Neural cell (in vitro differentiated cells): ENCODE results near the gene IRF9.
A peak's percentile ranks its signal among the peaks of the same experiment; 100 is the strongest.

ENCODE experiments used
- EZH2 ChIP-seq: fragments of 200-600, 300-800 bp; shearing (Covaris generic), sonication (generic); IDR thresholded peaks from 2 replicates; pipeline ENCODE4 v1.6.1; 2014; ENCODE audit warnings: antibody characterized with exemption, low read length, borderline replicate concordance, mild to moderate bottlenecking; ENCODE audit not compliant: insufficient read depth, poor library complexity, severe bottlenecking
- MXI1 ChIP-seq: fragments of 450-650 bp; conservative IDR thresholded peaks from 2 replicates; pipeline ENCODE4 v1.6.1; 2014; ENCODE audit warnings: antibody characterized with exemption, mild to moderate bottlenecking; ENCODE audit not compliant: poor library complexity, severe bottlenecking
- POLR2AphosphoS5 ChIP-seq: IDR thresholded peaks from 2 replicates; pipeline ENCODE4 v1.6.1; 2012
- RAD21 ChIP-seq: fragments of 450-650 bp; conservative IDR thresholded peaks from 2 replicates; pipeline ENCODE4 v1.6.1; 2014; ENCODE audit warnings: antibody characterized with exemption, mild to moderate bottlenecking, moderate library complexity
- REST ChIP-seq: IDR thresholded peaks from 2 replicates; pipeline ENCODE4 v1.6.1; 2012; ENCODE audit warnings: borderline replicate concordance
- TF ChIP-seq, protein P1 (sequence below): fragments of 450-650 bp; IDR thresholded peaks from 2 replicates; pipeline ENCODE4 v1.5.1; 2014; ENCODE audit warnings: antibody characterized with exemption, mild to moderate bottlenecking, moderate library complexity; ENCODE audit not compliant: poor library complexity, severe bottlenecking

GRCh38 chr14:24160850-24161804 lies at the start of gene IRF9:
- TF ChIP-seq POLR2AphosphoS5 (no peak), EZH2 (no peak), RAD21 (peak; percentile 83), REST (no peak), MXI1 (peak; percentile 53)
- TF ChIP-seq, protein P1, sequence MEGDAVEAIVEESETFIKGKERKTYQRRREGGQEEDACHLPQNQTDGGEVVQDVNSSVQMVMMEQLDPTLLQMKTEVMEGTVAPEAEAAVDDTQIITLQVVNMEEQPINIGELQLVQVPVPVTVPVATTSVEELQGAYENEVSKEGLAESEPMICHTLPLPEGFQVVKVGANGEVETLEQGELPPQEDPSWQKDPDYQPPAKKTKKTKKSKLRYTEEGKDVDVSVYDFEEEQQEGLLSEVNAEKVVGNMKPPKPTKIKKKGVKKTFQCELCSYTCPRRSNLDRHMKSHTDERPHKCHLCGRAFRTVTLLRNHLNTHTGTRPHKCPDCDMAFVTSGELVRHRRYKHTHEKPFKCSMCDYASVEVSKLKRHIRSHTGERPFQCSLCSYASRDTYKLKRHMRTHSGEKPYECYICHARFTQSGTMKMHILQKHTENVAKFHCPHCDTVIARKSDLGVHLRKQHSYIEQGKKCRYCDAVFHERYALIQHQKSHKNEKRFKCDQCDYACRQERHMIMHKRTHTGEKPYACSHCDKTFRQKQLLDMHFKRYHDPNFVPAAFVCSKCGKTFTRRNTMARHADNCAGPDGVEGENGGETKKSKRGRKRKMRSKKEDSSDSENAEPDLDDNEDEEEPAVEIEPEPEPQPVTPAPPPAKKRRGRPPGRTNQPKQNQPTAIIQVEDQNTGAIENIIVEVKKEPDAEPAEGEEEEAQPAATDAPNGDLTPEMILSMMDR, result peak; percentile 97
